HG03095 (cell line): ENCODE data around the gene OR10H1.
"Not testable (repeated sequence)": the region's sequence is repeated elsewhere in the genome, so short reads cannot be mapped to it uniquely, and the experiment has no call there.

Experiments used
- ATAC-seq: cut with Tn5 transposase; IDR thresholded peaks from one replicate; pipeline ENCODE4 v1.9.1; 2021; ENCODE audit warnings: moderate library complexity; ENCODE audit not compliant: unreplicated experiment

Gene OR10H1

DNA sequence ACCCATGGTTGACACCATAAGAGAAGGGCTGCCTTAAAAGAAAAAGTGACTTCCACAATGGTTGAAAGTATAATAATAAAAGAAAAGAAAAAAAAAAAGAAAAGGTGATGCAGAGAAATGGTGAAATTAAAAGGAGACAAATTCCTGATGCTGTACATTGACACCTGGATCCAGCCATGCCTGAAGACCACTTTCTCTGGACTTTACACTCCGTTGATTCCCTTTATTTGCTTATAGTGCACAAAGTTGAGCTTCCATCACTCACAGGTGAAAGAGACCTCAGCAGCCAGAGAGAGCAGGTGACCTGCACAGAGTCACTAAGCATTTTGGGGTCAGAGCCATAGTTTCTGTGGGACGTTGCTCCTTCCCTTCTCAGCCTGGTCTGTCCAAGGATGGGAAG lies 40.2 kb downstream of the OR10H1 start:
- ATAC-seq = no peak

DNA sequence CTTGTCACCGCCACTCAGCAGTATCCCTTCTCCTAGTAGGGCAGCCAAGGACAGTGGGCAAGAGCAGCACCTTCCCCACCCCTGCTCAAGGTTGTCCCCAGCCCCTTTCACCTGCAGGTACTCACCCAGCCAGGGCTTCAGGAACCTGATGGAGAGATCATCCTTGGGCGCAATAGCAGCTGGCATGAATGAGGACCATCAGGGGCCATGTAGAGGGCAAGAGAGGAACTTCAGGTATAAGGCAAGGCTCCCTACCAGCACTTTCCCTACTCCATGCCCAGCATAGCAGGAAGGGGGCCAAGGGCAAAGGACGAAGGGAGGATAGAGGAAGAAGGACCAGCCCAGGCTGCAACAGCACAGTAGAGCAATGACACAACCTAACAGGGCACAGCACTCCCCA lies 41.3 kb downstream of the OR10H1 start:
- ATAC-seq = not testable (repeated sequence)

DNA sequence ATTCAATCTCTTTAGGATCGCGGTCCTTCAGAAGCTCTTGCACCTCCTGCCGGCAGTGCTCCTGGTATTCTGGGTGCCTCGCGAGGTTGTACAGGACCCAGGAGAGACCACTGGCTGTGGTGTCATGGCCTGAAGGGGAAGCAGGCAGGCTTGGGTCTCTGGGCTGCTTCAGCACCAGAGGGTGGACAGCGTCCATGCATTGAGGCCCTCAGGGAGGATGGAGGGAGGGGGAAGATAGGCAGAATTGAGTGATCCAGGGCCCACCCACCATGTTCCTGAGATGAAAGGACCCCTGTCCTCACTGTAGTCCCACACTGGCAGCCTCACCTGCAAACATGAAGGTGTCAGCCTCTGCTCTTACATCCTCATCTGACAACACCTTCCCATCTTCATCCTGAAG lies 45.9 kb downstream of the OR10H1 start:
- no peak for ATAC-seq

DNA sequence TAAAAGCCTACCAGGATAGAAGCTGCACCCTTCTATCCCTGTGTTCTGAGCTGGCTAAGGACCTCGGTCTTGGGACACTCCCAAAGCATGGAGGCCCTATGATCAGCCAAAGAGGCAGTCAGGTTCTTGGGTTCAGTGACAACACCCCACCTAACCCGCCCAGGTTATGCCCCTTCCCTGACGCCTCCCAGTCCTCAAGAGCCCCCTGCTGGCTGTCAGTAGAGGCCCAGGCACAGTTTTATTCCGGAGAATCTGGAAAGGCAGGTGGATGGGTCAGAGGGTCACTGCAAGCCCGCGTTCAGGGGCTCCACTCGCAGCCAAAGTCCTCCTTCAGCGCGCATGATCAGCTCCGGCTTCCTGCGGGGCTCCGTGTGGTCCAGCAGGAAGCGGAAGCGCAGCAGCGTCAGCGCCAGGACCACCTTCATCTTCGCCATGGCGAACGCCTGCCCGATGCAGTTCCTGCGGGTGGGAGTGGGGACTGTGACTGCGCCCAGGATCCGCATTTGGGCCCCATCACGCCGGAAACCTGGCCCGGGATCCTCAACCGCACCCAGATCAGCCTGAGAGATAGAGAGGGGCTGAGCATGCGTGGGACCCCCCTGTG lies 55.4 kb downstream of the OR10H1 start:
- ATAC-seq = no peak

DNA sequence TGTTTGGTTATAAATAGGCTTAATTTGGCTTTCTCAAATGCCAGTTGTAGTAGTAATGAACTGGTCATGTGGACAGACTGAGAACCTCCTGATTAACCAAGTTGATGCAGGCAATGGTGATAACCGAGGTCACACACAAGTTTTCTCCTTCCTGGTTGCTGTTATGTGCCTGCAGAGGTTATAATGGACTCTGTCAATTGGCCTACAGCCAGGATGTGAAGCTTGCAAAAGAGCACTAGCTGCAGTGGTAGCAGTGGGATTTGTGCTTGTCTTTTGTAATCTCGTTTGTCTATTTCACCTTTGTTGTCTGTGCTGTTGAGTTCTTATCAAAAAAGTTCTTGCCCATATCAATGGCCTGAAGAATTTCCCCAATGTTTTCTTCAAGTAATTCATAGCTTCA lies 57.1 kb downstream of the OR10H1 start:
- no peak for ATAC-seq
